GM13976 (cell line): ENCODE results near the gene APOBEC3B.
"Not testable (repeated sequence)": the region's sequence is repeated elsewhere in the genome, so short reads cannot be mapped to it uniquely, and the experiment has no call there.

Source experiments
- DNase-seq: peaks from one replicate; pipeline ENCODE4 v3.0.0; 2012; ENCODE audit warnings: low spot score
- CTCF ChIP-seq: IDR thresholded peaks from 2 replicates; pipeline ENCODE4 v1.5.1; 2012; ENCODE audit warnings: borderline replicate concordance, mild to moderate bottlenecking; ENCODE audit not compliant: insufficient read depth; ENCODE audit errors: extremely low read depth, missing control alignments, control extremely low read depth
- in situ Hi-C: fragments of 300-500 bp; cut with MboI; formaldehyde crosslinking; loops from one replicate; pipeline ENCODE4 v1.12.0; 2022; ENCODE audit warnings: low sequenced_read_pairs, mixed read lengths, inconsistent platforms; ENCODE audit not compliant: unreplicated experiment

APOBEC3B gene

GRCh38 chr22:38955250-38955905 is 26.8 kb upstream of the APOBEC3B start:
- in situ Hi-C loops: no loop called here
- no peak for TF ChIP-seq CTCF
- no peak for DNase-seq

GRCh38 chr22:38955926-38956325 is 26.2 kb upstream of the APOBEC3B start:
- in situ Hi-C loops: no loop called here
- TF ChIP-seq CTCF: no peak
- no peak for DNase-seq

- no peak for DNase-seq
- in situ Hi-C loops: no loop called here
- no peak for TF ChIP-seq CTCF
These were observed 25.6 kb upstream of the APOBEC3B start for GRCh38 chr22:38956551-38956950.

GRCh38 chr22:38957046-38957770 is 24.9 kb upstream of the APOBEC3B start, which contains the start of gene APOBEC3A:
TSS of gene APOBEC3A (plus strand) at chr22:38957609. CDS start at chr22:38957692, 83 bp downstream.
- no peak for TF ChIP-seq CTCF
- DNase-seq: no peak
- in situ Hi-C loops: no loop called here

GRCh38 chr22:38957808-38958650 is 24.1 kb upstream of the APOBEC3B start:
- in situ Hi-C loops: no loop called here
- no peak for DNase-seq
- no peak for TF ChIP-seq CTCF

- DNase-seq, in situ Hi-C loops: not testable (repeated sequence)
These were observed 23.6 kb upstream of the APOBEC3B start for GRCh38 chr22:38958651-38958943.

GRCh38 chr22:38959590-38959989 is 22.6 kb upstream of the APOBEC3B start:
- in situ Hi-C loops: no loop called here
- no peak for TF ChIP-seq CTCF

GRCh38 chr22:38960673-38961072 is 21.5 kb upstream of the APOBEC3B start:
- in situ Hi-C loops, DNase-seq: not testable (repeated sequence)

More at GRCh38 chr22:38959590-38959989, 22.6 kb upstream of the APOBEC3B start:
- no peak for DNase-seq

- in situ Hi-C loops: not testable (repeated sequence)
These were observed 18.8 kb upstream of the APOBEC3B start for GRCh38 chr22:38963291-38963738.

More at GRCh38 chr22:38963291-38963738, 18.8 kb upstream of the APOBEC3B start:
- not testable (repeated sequence) for DNase-seq
